Neural cell (in vitro differentiated cells): ENCODE results near the gene GRK7.

Source experiments
- EP300 ChIP-seq: fragments of 450-650 bp; conservative IDR thresholded peaks from 2 replicates; pipeline ENCODE4 v1.6.1; 2014; ENCODE audit warnings: antibody characterized with exemption, mild to moderate bottlenecking, moderate library complexity; ENCODE audit not compliant: poor library complexity, severe bottlenecking
- EZH2 ChIP-seq: fragments of 200-600, 300-800 bp; shearing (Covaris generic), sonication (generic); IDR thresholded peaks from 2 replicates; pipeline ENCODE4 v1.6.1; 2014; ENCODE audit warnings: antibody characterized with exemption, low read length, borderline replicate concordance, mild to moderate bottlenecking; ENCODE audit not compliant: insufficient read depth, poor library complexity, severe bottlenecking
- TAF1 ChIP-seq: IDR thresholded peaks from 2 replicates; pipeline ENCODE4 v1.6.1; 2012; ENCODE audit warnings: low read depth
- TF ChIP-seq, protein P1 (sequence below): fragments of 450-650 bp; IDR thresholded peaks from 2 replicates; pipeline ENCODE4 v1.5.1; 2014; ENCODE audit warnings: antibody characterized with exemption, mild to moderate bottlenecking, moderate library complexity; ENCODE audit not compliant: poor library complexity, severe bottlenecking

- TF ChIP-seq, protein P1, sequence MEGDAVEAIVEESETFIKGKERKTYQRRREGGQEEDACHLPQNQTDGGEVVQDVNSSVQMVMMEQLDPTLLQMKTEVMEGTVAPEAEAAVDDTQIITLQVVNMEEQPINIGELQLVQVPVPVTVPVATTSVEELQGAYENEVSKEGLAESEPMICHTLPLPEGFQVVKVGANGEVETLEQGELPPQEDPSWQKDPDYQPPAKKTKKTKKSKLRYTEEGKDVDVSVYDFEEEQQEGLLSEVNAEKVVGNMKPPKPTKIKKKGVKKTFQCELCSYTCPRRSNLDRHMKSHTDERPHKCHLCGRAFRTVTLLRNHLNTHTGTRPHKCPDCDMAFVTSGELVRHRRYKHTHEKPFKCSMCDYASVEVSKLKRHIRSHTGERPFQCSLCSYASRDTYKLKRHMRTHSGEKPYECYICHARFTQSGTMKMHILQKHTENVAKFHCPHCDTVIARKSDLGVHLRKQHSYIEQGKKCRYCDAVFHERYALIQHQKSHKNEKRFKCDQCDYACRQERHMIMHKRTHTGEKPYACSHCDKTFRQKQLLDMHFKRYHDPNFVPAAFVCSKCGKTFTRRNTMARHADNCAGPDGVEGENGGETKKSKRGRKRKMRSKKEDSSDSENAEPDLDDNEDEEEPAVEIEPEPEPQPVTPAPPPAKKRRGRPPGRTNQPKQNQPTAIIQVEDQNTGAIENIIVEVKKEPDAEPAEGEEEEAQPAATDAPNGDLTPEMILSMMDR: no peak
- TF ChIP-seq EP300 (no peak), TAF1 (no peak), EZH2 (no peak)
These were observed 19.3 kb downstream of the GRK7 start for GRCh38 chr3:141782386-141782932.
